Ovary (tissue), 3 donors: Measurements from ENCODE around the gene CAPN1.

Source experiments
- EP300 ChIP-seq: sonication (generic); formaldehyde crosslinking; IDR thresholded peaks from one replicate; pipeline ENCODE4 v1.6.1; 2017; ENCODE audit warnings: antibody characterized with exemption
- POLR2A ChIP-seq: fragments of 450-650 bp; IDR thresholded peaks from one replicate; pipeline ENCODE4 v1.6.1; 2017; ENCODE audit warnings: antibody characterized with exemption, mild to moderate bottlenecking, moderate library complexity
- TF ChIP-seq, protein P1 (sequence below), 3 donors: fragments of 450-650 bp in 2 of 3; fragments of 200-600 bp in 1 of 3; IDR thresholded peaks; one replicate each; pipeline versions ENCODE4 v1.5.1 to v1.8.0; 2016 to 2022; ENCODE audit warnings: antibody characterized with exemption in 3 of 3, mild to moderate bottlenecking in 1 of 3
- donor health status: DM: no; HTN: no; CAD: no.

GRCh38 chr11:65134952-65135632, 46.6 kb upstream of the CAPN1 start:
- peak; percentile 15 for TF ChIP-seq POLR2A
- TF ChIP-seq, protein P1, sequence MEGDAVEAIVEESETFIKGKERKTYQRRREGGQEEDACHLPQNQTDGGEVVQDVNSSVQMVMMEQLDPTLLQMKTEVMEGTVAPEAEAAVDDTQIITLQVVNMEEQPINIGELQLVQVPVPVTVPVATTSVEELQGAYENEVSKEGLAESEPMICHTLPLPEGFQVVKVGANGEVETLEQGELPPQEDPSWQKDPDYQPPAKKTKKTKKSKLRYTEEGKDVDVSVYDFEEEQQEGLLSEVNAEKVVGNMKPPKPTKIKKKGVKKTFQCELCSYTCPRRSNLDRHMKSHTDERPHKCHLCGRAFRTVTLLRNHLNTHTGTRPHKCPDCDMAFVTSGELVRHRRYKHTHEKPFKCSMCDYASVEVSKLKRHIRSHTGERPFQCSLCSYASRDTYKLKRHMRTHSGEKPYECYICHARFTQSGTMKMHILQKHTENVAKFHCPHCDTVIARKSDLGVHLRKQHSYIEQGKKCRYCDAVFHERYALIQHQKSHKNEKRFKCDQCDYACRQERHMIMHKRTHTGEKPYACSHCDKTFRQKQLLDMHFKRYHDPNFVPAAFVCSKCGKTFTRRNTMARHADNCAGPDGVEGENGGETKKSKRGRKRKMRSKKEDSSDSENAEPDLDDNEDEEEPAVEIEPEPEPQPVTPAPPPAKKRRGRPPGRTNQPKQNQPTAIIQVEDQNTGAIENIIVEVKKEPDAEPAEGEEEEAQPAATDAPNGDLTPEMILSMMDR (IDR thresholded peaks at IDR 0.05) = no peak
- no peak for TF ChIP-seq EP300
